GM12874 (cell line): ENCODE results near the gene HTRA1.

ENCODE experiments used
- TF ChIP-seq, protein P1 (sequence below): IDR thresholded peaks from 2 replicates; pipeline ENCODE4 v1.5.1; 2011; ENCODE audit warnings: low read depth, mild to moderate bottlenecking, control low read depth, low read length, moderate library complexity; ENCODE audit not compliant: insufficient read depth

Gene HTRA1

GRCh38 chr10:122461367-122461728, at the start of gene HTRA1:
Gene HTRA1 (plus strand): TSS chr10:122461553. CDS start chr10:122461653, 100 bp downstream.
- TF ChIP-seq, protein P1, sequence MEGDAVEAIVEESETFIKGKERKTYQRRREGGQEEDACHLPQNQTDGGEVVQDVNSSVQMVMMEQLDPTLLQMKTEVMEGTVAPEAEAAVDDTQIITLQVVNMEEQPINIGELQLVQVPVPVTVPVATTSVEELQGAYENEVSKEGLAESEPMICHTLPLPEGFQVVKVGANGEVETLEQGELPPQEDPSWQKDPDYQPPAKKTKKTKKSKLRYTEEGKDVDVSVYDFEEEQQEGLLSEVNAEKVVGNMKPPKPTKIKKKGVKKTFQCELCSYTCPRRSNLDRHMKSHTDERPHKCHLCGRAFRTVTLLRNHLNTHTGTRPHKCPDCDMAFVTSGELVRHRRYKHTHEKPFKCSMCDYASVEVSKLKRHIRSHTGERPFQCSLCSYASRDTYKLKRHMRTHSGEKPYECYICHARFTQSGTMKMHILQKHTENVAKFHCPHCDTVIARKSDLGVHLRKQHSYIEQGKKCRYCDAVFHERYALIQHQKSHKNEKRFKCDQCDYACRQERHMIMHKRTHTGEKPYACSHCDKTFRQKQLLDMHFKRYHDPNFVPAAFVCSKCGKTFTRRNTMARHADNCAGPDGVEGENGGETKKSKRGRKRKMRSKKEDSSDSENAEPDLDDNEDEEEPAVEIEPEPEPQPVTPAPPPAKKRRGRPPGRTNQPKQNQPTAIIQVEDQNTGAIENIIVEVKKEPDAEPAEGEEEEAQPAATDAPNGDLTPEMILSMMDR: no peak

DNA sequence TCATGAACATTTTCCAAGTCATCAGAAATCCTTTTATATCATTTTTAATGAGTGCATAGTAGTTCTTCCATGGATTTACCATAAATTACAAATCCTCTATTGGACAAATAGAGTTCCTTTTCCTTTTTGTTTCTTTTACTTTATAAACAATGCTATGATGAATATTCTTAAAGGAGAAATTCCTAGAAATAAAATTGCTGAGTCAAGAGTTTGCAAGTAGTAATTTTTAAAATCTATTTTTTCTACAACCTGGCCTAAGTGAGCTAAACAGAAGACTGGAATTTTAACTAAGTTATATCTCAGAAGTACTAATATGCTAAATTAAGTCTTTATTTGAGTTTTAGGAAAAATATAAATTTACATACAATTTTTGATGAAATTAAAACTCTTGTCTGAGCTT, 48.0 kb upstream of the HTRA1 start:
- TF ChIP-seq, protein P1: no peak

- TF ChIP-seq, protein P1: no peak
These were observed 43.7 kb upstream of the HTRA1 start for GRCh38 chr10:122417667-122418066.

GRCh38 chr10:122419016-122419415, 42.3 kb upstream of the HTRA1 start:
- TF ChIP-seq, protein P1: no peak

DNA sequence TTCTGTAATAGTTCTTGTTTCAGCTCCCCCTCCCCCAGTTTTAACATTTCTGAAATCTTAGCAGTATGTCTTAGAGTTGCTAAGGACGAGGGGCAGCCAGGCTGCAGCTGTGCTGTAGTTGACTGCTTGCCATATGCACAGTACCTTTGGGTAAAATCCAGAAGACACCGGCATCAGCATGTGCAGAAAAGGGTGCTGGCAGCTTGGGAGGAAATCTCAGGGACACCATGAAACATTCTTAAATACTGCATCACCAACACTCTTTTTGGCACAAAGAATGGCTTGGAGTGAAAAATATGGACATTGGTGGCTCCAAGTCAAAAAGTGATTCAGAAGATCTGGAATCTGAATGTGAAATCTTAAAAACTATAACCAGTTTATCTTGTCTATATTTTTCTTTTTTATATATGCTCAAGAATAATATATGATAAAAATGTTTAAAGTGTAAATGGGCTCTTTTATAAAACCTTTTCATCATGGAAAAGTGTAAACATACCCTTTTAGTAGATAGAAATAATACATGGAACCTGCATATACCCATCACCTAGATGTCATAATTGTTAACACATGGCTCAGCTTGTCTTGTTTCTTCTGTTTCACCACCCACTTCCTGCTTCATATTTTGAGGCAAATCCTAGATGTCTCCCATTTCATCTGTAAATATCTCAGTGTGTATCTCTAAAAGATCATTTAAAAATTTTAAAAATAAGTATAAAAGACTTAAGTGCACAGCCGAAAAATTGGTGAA, 41.3 kb upstream of the HTRA1 start:
- TF ChIP-seq, protein P1: no peak

GRCh38 chr10:122420624-122421007, 40.7 kb upstream of the HTRA1 start:
- TF ChIP-seq, protein P1: no peak

GRCh38 chr10:122421054-122421625, 40.2 kb upstream of the HTRA1 start:
- TF ChIP-seq, protein P1: no peak
